HL-60 (cell line): ENCODE results near the gene MAP4.

ENCODE experiments used
- POLR2AphosphoS5 ChIP-seq: IDR thresholded peaks from 2 replicates; pipeline ENCODE4 v1.6.1; 2012; ENCODE audit warnings: low read depth
- TF ChIP-seq, protein P1 (sequence below): IDR thresholded peaks from one replicate; pipeline ENCODE4 v1.5.1; 2011; ENCODE audit warnings: low read length, control low read depth, inconsistent platforms; ENCODE audit not compliant: insufficient read depth
- TF ChIP-seq, protein P2 (sequence below): IDR thresholded peaks from 2 replicates; pipeline ENCODE4 v1.6.1; 2012; ENCODE audit warnings: low read depth; ENCODE audit not compliant: insufficient replicate concordance

DNA sequence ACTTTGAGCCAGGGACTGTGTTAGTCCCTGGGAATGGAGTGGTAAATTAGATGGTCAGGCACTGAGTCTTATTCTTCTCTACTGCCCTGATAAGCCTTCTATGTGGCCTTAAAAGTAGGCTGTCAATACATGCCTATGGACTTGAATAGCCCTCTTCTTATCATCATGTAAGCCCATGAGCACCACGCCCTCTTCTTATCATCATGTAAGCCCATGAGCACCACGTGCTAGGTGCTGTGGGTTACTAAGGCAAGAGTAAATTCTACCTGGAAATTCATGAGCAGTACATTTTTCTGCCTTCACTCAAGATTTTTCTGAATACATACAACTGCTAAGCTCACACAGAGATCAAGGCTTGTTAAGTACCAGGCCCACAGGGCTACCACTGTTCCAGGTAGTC is 144.8 kb downstream of the MAP4 start:
- TF ChIP-seq, protein P1, sequence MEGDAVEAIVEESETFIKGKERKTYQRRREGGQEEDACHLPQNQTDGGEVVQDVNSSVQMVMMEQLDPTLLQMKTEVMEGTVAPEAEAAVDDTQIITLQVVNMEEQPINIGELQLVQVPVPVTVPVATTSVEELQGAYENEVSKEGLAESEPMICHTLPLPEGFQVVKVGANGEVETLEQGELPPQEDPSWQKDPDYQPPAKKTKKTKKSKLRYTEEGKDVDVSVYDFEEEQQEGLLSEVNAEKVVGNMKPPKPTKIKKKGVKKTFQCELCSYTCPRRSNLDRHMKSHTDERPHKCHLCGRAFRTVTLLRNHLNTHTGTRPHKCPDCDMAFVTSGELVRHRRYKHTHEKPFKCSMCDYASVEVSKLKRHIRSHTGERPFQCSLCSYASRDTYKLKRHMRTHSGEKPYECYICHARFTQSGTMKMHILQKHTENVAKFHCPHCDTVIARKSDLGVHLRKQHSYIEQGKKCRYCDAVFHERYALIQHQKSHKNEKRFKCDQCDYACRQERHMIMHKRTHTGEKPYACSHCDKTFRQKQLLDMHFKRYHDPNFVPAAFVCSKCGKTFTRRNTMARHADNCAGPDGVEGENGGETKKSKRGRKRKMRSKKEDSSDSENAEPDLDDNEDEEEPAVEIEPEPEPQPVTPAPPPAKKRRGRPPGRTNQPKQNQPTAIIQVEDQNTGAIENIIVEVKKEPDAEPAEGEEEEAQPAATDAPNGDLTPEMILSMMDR = no peak
- no peak for TF ChIP-seq POLR2AphosphoS5
- TF ChIP-seq, protein P2, sequence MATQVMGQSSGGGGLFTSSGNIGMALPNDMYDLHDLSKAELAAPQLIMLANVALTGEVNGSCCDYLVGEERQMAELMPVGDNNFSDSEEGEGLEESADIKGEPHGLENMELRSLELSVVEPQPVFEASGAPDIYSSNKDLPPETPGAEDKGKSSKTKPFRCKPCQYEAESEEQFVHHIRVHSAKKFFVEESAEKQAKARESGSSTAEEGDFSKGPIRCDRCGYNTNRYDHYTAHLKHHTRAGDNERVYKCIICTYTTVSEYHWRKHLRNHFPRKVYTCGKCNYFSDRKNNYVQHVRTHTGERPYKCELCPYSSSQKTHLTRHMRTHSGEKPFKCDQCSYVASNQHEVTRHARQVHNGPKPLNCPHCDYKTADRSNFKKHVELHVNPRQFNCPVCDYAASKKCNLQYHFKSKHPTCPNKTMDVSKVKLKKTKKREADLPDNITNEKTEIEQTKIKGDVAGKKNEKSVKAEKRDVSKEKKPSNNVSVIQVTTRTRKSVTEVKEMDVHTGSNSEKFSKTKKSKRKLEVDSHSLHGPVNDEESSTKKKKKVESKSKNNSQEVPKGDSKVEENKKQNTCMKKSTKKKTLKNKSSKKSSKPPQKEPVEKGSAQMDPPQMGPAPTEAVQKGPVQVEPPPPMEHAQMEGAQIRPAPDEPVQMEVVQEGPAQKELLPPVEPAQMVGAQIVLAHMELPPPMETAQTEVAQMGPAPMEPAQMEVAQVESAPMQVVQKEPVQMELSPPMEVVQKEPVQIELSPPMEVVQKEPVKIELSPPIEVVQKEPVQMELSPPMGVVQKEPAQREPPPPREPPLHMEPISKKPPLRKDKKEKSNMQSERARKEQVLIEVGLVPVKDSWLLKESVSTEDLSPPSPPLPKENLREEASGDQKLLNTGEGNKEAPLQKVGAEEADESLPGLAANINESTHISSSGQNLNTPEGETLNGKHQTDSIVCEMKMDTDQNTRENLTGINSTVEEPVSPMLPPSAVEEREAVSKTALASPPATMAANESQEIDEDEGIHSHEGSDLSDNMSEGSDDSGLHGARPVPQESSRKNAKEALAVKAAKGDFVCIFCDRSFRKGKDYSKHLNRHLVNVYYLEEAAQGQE = no peak
